Measurements from ENCODE around the gene MRPL34. TPM values are rescaled to one million over a fixed set of nuclear protein-coding genes. Genes with fewer than 3 reads are reported as not detected.

Gene MRPL34
- total and polyA plus RNA-seq, 9 of the 15 experiments (the other 6 are each of a cell fraction or from before 2014, with no cell fraction given): 11.5 to 256 (median 72.5) TPM

- TF ChIP-seq ZNF165 (CRISPR knock-in tag; IDR thresholded peaks at IDR 0.05; ENCODE audit: borderline replicate concordance) (0 out of 2 replicates have a peak, but pooled peaks have one; percentile 12), MBD2 (IDR thresholded peaks at IDR 0.05; ENCODE audit: borderline replicate concordance, low read depth) (peak; percentile 95), KLF1 (tag; IDR thresholded peaks at IDR 0.05) (peak; percentile 98), CREBBP (IDR thresholded peaks at IDR 0.05; ENCODE audit: low read depth, low read length) (no peak), RBM25 (IDR thresholded peaks at IDR 0.05; ENCODE audit: low read depth, low read length, severe bottlenecking) (peak; percentile 64), CTBP1 (IDR thresholded peaks at IDR 0.05; ENCODE audit: borderline replicate concordance) (0 out of 2 replicates have a peak, but pooled peaks have one; percentile 18), TCF7 (IDR thresholded peaks at IDR 0.05; ENCODE audit: borderline replicate concordance) (0 out of 2 replicates have a peak, but pooled peaks have one; percentile 49), PHTF2 (CRISPR knock-in tag; IDR thresholded peaks at IDR 0.05) (no peak), SREBF1 (IDR thresholded peaks at IDR 0.05; ENCODE audit: borderline replicate concordance, low read depth, low read length) (no peak), CSDE1 (IDR thresholded peaks at IDR 0.05) (no peak), ZNF75A (CRISPR knock-in tag; IDR thresholded peaks at IDR 0.05) (no peak), NFYB (IDR thresholded peaks at IDR 0.05; ENCODE audit: extremely low read depth, insufficient read length) (peak; percentile 92), ZEB2 (IDR thresholded peaks at IDR 0.05) (no peak), SMC3 (conservative IDR thresholded peaks at IDR 0.05; ENCODE audit: insufficient read depth, low read depth, low read length) (no peak), RBM17 (IDR thresholded peaks at IDR 0.05; ENCODE audit: borderline replicate concordance, low read depth, low read length) (no peak), ZNF766 (CRISPR knock-in tag; conservative IDR thresholded peaks at IDR 0.05) (no peak), MXI1 (IDR thresholded peaks at IDR 0.05; ENCODE audit: low read depth, low read length) (no peak), ARID3B (CRISPR knock-in tag; IDR thresholded peaks at IDR 0.05; ENCODE audit: borderline replicate concordance) (0 out of 2 replicates have a peak, but pooled peaks have one; percentile 33), SIN3A (IDR thresholded peaks at IDR 0.05; ENCODE audit: borderline replicate concordance in 2 of 2, control insufficient read depth in 1 of 2, low read depth in 2 of 2, low read length in 2 of 2) (no peak), ZNF274 (IDR thresholded peaks at IDR 0.05; ENCODE audit: borderline replicate concordance, low read depth, low read length) (no peak), RBM15 (IDR thresholded peaks at IDR 0.05; ENCODE audit: insufficient read depth, low read length) (no peak)
- TF ChIP-seq, protein P1, sequence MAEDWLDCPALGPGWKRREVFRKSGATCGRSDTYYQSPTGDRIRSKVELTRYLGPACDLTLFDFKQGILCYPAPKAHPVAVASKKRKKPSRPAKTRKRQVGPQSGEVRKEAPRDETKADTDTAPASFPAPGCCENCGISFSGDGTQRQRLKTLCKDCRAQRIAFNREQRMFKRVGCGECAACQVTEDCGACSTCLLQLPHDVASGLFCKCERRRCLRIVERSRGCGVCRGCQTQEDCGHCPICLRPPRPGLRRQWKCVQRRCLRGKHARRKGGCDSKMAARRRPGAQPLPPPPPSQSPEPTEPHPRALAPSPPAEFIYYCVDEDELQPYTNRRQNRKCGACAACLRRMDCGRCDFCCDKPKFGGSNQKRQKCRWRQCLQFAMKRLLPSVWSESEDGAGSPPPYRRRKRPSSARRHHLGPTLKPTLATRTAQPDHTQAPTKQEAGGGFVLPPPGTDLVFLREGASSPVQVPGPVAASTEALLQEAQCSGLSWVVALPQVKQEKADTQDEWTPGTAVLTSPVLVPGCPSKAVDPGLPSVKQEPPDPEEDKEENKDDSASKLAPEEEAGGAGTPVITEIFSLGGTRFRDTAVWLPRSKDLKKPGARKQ (CRISPR knock-in tag; IDR thresholded peaks at IDR 0.05): peak; percentile 76; the same call in 1 of the 2 replicates
These were observed 27.3 kb downstream of the MRPL34 start (continued) for GRCh38 chr19:17332677-17333581.

All from K562 (cell line).